Activated CD4-positive, alpha-beta T cell treated with anti-CD3 and anti-CD28 coated beads for 36 hours (primary cell): ENCODE results near the gene CHRD. TPM values are rescaled to one million over a fixed set of nuclear protein-coding genes. Genes with fewer than 3 reads are reported as not detected.

ENCODE experiments used
- ATAC-seq: fragments of 200-7000 bp; cut with Tn5 transposase; one replicate; pipeline ENCODE4 v1.10.0; 2021; ENCODE audit warnings: mild to moderate bottlenecking, moderate library complexity
- CTCF ChIA-PET: fragments of 350-600 bp; sonication (Branson Sonifier 250); formaldehyde crosslinking; loops from one replicate; lab custom pipeline; 2021; ENCODE audit warnings: antibody characterized with exemption; lab: Charles Lee
- POLR2A ChIA-PET: fragments of 350-600 bp; sonication (Branson Sonifier 250); formaldehyde crosslinking; loops from one replicate; lab custom pipeline; 2021; ENCODE audit warnings: antibody characterized with exemption, inconsistent platforms; lab: Charles Lee
- DNase-seq: peaks from one replicate; pipeline ENCODE4 v3.0.0-alpha.2; 2020
- H3K27ac Mint-ChIP-seq: one replicate; pipeline ENCODE4 v1.8.0; 2021; ENCODE audit warnings: mixed read lengths
- H3K27me3 Mint-ChIP-seq: one replicate; pipeline ENCODE4 v1.8.0; 2021; ENCODE audit warnings: mixed read lengths
- H3K36me3 Mint-ChIP-seq: one replicate; pipeline ENCODE4 v1.8.0; 2021; ENCODE audit warnings: low read depth, mixed read lengths
- H3K4me1 Mint-ChIP-seq: one replicate; pipeline ENCODE4 v1.8.0; 2021; ENCODE audit warnings: mixed read lengths
- H3K4me3 Mint-ChIP-seq: one replicate; pipeline ENCODE4 v1.8.0; 2021; ENCODE audit warnings: mild to moderate bottlenecking, moderate library complexity, mixed read lengths
- H3K9me3 Mint-ChIP-seq: one replicate; pipeline ENCODE4 v1.8.0; 2021; ENCODE audit warnings: low read depth, mixed read lengths
- intact Hi-C, 2 experiments: fragments of 100-400 bp; cut with DNase I in 1 of 2; cut with micrococcal nuclease in 1 of 2; formaldehyde crosslinking; loops; one replicate each; pipeline versions ENCODE4 v1.14.2 to v1.15.1; 2022 to 2024; cut with DNase I, micrococcal nuclease
- total RNA-seq, 2 experiments: library from RNA; stranded (reverse); gene quantifications; one replicate each; pipeline ENCODE4 v1.2.3, GENCODE V29; 2021

The CHRD gene
- total RNA-seq, 2 experiments from 2014 or later, result 0.23 TPM; not detected in 1

DNA sequence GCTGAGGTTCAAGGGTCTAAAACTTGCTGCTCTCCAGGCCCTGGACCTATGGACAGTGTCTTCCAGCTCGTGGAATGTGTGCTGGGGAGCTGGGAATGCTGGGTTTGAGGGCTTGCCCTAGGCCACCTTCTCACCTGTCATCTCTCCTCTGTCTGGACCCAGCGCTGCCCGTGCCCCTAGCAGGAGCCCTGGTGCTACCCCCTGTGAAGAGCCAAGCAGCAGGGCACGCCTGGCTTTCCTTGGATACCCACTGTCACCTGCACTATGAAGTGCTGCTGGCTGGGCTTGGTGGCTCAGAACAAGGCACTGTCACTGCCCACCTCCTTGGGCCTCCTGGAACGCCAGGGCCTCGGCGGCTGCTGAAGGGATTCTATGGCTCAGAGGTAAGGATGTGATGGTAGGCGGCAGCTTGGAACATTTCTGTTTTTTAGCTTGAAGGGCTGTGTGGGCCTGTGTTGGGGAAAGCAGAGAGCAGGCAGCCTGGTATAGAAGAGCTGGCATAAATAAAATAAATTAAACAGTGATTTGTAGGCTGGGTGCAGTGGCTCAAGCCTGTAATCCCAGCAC lies 5.1 kb downstream of the CHRD start:
- ChIA-PET CTCF (interaction anchor here (0.6 to 1.9 kb wide), 4 partner anchors 127 to 294 kb away, joined by 3 to 4 read pairs (median 4); no protein-coding TSS in a partner anchor), POLR2A (interaction anchor here (0.5 kb wide), 1 partner anchor 18 kb away, joined by 4 read pairs; no protein-coding TSS in a partner anchor)
- H3K9me3 Mint-ChIP-seq, result no peaks in the 10 kb centered on the region
- intact Hi-C loops, result no loop called here
- no peak for DNase-seq
- H3K27ac Mint-ChIP-seq, result no peak overlapping the region
- H3K36me3 Mint-ChIP-seq, result no peaks in the 10 kb centered on the region
- peaks cover 31% of the 10 kb centered on the region for H3K27me3 Mint-ChIP-seq
- no peak for ATAC-seq
- H3K4me1 Mint-ChIP-seq, result peaks cover 6% of the 10 kb centered on the region
- H3K4me3 Mint-ChIP-seq, result no peak overlapping the region

DNA sequence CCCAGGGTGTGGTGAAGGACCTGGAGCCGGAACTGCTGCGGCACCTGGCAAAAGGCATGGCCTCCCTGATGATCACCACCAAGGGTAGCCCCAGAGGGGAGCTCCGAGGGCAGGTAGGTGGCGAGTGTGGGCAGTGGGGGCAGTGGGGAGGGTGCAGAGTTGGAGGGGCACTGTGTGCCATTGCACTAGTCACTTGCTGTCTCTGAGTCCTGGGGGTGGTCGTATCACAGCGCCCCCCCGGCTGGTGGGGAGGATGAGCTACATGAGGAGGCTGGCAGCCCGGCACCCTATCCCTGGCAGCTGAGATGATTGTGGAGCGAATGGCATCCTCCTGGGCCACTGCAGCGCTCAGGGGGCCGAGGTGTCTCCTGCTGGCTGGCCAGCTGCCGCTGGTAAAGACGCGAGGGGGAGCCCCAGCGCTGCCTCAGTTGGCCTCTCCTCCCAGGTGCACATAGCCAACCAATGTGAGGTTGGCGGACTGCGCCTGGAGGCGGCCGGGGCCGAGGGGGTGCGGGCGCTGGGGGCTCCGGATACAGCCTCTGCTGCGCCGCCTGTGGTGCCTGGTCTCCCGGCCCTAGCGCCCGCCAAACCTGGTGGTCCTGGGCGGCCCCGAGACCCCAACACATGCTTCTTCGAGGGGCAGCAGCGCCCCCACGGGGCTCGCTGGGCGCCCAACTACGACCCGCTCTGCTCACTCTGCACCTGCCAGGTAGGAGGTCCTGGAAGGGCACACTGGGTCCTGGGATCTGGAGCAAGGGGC lies 6.4 kb downstream of the CHRD start:
- CTCF ChIA-PET, result interaction anchor here (1.2 to 1.9 kb wide), 2 partner anchors 126 to 128 kb away, joined by 3 to 4 read pairs; no protein-coding TSS in a partner anchor
- no peak for DNase-seq
- intact Hi-C loops, result no loop called here
- Mint-ChIP-seq H3K4me1 (peaks cover 1% of the 10 kb centered on the region), H3K27ac (no peak overlapping the region), H3K36me3 (no peaks in the 10 kb centered on the region), H3K27me3 (peaks cover 27% of the 10 kb centered on the region), H3K9me3 (no peaks in the 10 kb centered on the region), H3K4me3 (no peak overlapping the region)
- POLR2A ChIA-PET, result no interaction called here
- no peak for ATAC-seq

DNA sequence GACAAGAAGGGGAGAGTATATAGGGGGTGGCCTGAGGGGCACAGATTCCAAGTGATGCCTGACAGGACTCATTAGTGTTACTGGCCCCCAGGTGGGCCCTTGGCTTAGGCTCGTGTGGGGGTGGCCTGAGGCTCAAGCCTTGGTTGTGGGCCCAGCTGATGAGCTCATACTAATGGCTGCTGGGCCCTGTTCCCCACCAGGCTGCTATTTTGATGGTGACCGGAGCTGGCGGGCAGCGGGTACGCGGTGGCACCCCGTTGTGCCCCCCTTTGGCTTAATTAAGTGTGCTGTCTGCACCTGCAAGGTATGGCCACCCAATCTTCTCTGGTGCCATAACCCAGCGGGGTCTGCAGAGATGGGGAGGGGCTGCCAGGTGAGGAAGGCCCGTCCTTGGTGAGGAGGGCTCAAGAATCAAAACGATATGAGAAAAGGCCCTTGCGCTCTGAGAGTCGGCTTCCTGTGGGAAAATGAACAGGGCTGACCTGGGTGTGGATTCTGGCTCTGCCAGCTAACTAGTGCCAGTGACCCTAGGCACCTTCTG lies 7.4 kb downstream of the CHRD start:
- Mint-ChIP-seq H3K27me3 (peaks cover 22% of the 10 kb centered on the region), H3K27ac (no peak overlapping the region), H3K4me3 (no peak overlapping the region), H3K36me3 (no peaks in the 10 kb centered on the region), H3K4me1 (no peaks in the 10 kb centered on the region), H3K9me3 (no peaks in the 10 kb centered on the region)
- no peak for DNase-seq
- CTCF ChIA-PET, result no interaction called here
- POLR2A ChIA-PET, result no interaction called here
- ATAC-seq, result no peak
- intact Hi-C loops, result no loop called here

DNA sequence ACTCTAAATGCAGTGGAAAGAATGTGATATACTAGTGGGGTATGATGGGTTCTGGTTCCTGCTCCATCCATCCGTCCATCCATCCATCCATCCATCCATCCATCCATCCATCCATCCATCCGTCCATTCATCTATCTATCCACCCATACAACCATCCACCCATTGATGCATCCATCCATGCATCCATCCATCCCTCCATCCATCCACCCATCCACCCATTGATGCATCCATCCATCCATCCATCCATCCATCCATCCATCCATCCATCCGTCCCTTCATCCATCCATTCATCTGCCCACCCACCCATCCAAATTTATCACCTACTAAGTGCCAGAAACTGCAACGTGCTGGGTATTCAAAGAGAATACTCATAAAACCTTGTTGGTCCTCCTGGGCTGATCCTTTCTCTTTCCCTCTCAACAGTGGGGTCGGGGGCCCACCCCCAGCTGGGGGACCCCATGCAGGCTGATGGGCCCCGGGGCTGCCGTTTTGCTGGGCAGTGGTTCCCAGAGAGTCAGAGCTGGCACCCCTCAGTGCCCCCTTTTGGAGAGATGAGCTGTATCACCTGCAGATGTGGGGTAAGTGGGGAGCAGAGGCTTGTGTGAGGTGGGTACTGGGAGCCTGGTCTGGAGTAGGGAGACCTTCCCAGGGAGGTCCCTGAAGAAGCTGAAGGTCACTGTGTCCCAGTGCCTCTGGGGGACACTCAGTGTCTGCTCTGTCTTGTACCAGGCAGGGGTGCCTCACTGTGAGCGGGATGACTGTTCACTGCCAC lies 8.5 kb downstream of the CHRD start:
- Mint-ChIP-seq H3K9me3 (no peaks in the 10 kb centered on the region), H3K4me1 (no peaks in the 10 kb centered on the region), H3K27ac (no peak overlapping the region), H3K27me3 (peaks cover 12% of the 10 kb centered on the region), H3K4me3 (no peak overlapping the region), H3K36me3 (no peaks in the 10 kb centered on the region)
- no peak for DNase-seq
- intact Hi-C loops, result no loop called here
- ChIA-PET CTCF (no interaction called here), POLR2A (no interaction called here)
- no peak for ATAC-seq

DNA sequence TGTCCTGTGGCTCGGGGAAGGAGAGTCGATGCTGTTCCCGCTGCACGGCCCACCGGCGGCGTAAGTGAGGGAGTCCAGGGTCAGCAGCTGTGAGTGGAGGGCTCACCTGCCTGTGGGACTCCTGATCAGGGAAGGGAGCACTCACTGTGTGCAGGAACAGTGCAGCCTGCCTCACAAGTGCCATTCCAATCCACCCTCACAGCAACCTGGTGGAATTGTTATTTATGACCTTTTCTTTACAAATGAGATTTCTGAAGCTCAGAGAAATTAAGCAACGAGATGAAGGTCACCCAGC lies 9.0 kb downstream of the CHRD start:
- intact Hi-C loops, result no loop called here
- CTCF ChIA-PET, result no interaction called here
- Mint-ChIP-seq H3K27me3 (peaks cover 10% of the 10 kb centered on the region), H3K36me3 (no peaks in the 10 kb centered on the region), H3K27ac (no peak overlapping the region), H3K4me3 (no peak overlapping the region), H3K4me1 (no peaks in the 10 kb centered on the region), H3K9me3 (no peaks in the 10 kb centered on the region)
- ATAC-seq, result no peak
- POLR2A ChIA-PET, result no interaction called here
- no peak for DNase-seq

DNA sequence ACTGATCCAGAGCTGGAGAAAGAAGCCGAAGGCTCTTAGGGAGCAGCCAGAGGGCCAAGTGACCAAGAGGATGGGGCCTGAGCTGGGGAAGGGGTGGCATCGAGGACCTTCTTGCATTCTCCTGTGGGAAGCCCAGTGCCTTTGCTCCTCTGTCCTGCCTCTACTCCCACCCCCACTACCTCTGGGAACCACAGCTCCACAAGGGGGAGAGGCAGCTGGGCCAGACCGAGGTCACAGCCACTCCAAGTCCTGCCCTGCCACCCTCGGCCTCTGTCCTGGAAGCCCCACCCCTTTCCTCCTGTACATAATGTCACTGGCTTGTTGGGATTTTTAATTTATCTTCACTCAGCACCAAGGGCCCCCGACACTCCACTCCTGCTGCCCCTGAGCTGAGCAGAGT lies 9.5 kb downstream of the CHRD start:
- CTCF ChIA-PET, result interaction anchor here (0.7 kb wide), 1 partner anchor 27 kb away, joined by 3 read pairs; no protein-coding TSS in a partner anchor
- no peak for ATAC-seq
- POLR2A ChIA-PET, result no interaction called here
- Mint-ChIP-seq H3K36me3 (no peaks in the 10 kb centered on the region), H3K27ac (no peak overlapping the region), H3K27me3 (peaks cover 10% of the 10 kb centered on the region), H3K9me3 (no peaks in the 10 kb centered on the region), H3K4me1 (no peaks in the 10 kb centered on the region), H3K4me3 (no peak overlapping the region)
- intact Hi-C loops, result no loop called here
- no peak for DNase-seq

DNA sequence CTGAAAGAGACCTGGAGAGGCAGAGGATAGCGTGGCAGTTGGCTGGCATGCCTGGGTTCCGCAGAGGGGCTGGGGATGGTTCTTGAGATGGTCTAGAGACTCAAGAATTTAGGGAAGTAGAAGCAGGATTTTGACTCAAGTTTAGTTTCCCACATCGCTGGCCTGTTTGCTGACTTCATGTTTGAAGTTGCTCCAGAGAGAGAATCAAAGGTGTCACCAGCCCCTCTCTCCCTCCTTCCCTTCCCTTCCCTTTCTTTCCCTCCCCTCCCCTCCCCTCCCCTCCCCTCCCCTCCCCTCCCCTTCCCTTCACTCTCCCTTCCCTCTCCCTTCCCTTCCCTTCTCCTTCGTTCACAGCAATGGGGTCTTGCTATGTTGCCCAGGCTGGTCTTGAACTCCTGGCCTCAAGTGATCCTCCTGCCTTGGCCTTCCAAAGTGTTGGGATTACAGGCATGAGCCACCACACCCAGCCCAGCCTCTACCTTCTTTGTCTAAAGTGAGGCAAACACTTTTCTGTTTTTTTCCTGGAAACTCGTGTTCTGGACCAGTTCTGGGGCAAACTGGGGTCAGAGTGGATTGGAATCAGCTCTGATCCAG lies 10.2 kb downstream of the CHRD start:
- intact Hi-C loops, result no loop called here
- ChIA-PET POLR2A (no interaction called here), CTCF (interaction anchor here (0.7 to 1.3 kb wide), 2 partner anchors 18 to 27 kb away, joined by 3 to 4 read pairs; no protein-coding TSS in a partner anchor)
- no peak overlapping the region for H3K4me3 Mint-ChIP-seq
- H3K27ac Mint-ChIP-seq, result no peak overlapping the region
- peaks cover 7% of the 10 kb centered on the region for H3K27me3 Mint-ChIP-seq
- ATAC-seq (no peak), DNase-seq (no peak)
- H3K4me1 Mint-ChIP-seq, result no peaks in the 10 kb centered on the region
- no peaks in the 10 kb centered on the region for H3K36me3 Mint-ChIP-seq
- no peaks in the 10 kb centered on the region for H3K9me3 Mint-ChIP-seq

DNA sequence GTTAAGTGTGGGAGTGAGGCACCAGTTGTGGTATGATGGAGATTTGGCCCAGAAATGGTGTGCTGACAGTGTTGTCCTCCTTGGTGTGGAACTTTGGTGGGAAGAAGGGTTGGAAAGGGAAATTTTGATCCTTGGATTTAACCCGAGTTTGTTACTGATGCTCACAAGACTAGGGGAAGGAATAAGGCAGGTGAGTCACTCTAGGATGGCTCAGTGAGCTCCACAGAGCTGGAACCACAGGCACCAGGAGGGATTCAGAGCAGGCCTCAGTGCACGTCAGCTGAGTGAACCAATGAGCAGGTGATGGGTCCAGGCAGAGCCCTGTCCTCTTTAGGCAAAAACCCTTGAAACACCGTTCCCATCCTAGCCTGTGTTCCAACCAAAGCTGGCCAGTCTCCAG lies 11.4 kb downstream of the CHRD start:
- ATAC-seq (no peak), DNase-seq (no peak)
- Mint-ChIP-seq H3K36me3 (no peaks in the 10 kb centered on the region), H3K9me3 (no peaks in the 10 kb centered on the region), H3K27ac (no peak overlapping the region), H3K4me1 (no peaks in the 10 kb centered on the region), H3K4me3 (no peak overlapping the region), H3K27me3 (peaks cover 6% of the 10 kb centered on the region)
- intact Hi-C loops, result no loop called here
- ChIA-PET POLR2A (no interaction called here), CTCF (interaction anchor here (1.3 kb wide), 1 partner anchor 19 kb away, joined by 4 read pairs; no protein-coding TSS in a partner anchor)

DNA sequence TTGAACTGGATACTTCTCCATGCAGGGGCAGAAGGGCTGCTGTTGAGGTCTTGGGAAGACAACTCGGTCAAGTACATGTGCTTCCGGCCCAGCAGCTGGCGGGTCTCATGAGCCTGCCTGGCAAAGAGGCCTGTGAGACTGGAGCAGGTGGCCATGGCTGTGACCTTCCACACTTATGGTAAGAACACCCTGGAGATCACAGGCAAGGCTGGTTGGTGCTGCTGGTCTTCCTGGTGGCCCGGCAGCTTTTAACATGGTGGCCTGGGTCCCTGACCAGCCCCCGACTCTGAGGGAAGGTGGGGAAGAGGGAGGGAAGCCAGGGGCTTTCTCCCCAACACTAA lies 15.4 kb downstream of the CHRD start:
- DNase-seq (no peak), ATAC-seq (no peak)
- Mint-ChIP-seq H3K36me3 (no peaks in the 10 kb centered on the region), H3K27me3 (no peaks in the 10 kb centered on the region), H3K4me3 (no peak overlapping the region), H3K9me3 (no peaks in the 10 kb centered on the region), H3K27ac (no peak overlapping the region), H3K4me1 (no peaks in the 10 kb centered on the region)
- ChIA-PET CTCF (interaction anchor here (1.1 kb wide), 1 partner anchor 18 kb away, joined by 4 read pairs; no protein-coding TSS in a partner anchor), POLR2A (no interaction called here)
- intact Hi-C loops, result no loop called here

DNA sequence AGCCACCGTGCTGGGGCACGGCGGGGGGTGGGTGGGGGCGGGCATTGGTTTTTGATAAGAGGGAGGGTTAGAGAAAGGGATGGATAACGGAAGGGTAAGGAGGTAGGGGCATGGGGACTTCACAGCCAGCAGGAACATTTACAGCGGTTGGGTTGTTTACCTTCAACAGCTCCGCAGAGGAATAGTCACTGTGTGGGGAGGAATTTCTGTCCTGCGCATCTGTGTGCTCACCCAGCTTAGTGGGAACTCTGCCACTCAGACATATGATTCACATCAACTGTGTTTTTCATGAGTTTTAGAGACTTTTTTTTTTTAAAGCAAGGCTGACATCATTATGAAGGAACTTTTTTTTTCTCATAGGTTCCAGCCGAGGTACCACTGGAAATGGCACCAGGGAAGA lies 19.6 kb downstream of the CHRD start:
- peaks cover 17% of the 10 kb centered on the region for H3K27me3 Mint-ChIP-seq
- no peak overlapping the region for H3K27ac Mint-ChIP-seq
- no peaks in the 10 kb centered on the region for H3K36me3 Mint-ChIP-seq
- no peak overlapping the region for H3K4me3 Mint-ChIP-seq
- POLR2A ChIA-PET, result no interaction called here
- intact Hi-C loops, result no loop called here
- CTCF ChIA-PET, result no interaction called here
- H3K4me1 Mint-ChIP-seq, result no peaks in the 10 kb centered on the region
- DNase-seq (no peak), ATAC-seq (no peak)
- no peaks in the 10 kb centered on the region for H3K9me3 Mint-ChIP-seq
